Measurements from ENCODE around the gene ZNF418.
"Not testable (repeated sequence)": the region's sequence is repeated elsewhere in the genome, so short reads cannot be mapped to it uniquely, and the experiment has no call there.

Gene ZNF418

DNA sequence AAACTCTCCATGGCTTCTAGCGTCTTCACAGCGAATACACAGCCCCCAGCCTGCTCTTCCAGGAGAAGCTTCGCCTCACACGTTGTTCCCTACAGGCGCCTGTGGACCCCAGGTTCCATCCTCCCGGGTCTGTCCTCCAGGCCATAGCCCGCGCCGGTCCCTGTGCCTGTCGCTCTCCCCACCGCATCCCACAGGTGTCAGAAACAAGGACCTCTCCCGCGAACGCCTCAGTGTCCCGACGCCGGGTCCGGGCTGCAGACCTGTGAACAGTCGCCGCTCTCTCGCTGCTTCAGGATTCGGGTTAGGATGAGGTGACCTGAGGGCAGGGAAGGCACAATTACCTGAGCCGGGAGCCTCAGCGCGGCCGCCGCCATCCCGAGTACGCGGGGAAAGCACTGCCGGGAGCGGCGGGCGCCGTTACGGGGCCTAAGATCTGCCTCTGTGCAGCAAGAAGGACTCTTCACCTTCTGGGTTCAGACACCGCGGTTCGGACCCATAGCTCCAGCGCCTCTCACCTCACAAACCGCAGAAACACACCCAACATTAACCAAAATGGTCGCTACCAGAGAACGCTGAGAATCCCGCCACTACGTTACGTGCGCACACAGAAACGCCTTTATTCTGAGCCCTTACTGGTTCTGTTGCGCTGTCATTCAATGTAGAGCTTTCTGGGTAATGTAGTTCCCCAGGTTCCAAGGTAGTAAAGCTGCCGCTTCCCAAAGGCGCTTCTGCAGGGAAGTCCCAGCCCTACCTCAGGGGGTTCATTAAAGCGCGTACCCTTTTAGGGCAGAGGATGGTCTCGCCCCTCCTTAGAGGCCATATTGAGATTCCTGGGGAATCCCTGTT, at the start of gene ZNF418:
ZNF418 (minus strand) TSS at position 583 of the 846 bp plus-strand sequence. CDS start 1,580 bp downstream, outside the sequence.
- peak; percentile 70 for DNase-seq

GRCh38 chr19:57978586-57979289, 43.5 kb upstream of the ZNF418 start:
- no peak for DNase-seq

GRCh38 chr19:57974434-57974833, 39.2 kb upstream of the ZNF418 start, which contains the start of gene C19orf18:
Gene C19orf18, minus strand, starts transcription at chr19:57974534. Its CDS starts 102 bp downstream, at chr19:57974432.
- DNase-seq = no peak

DNA sequence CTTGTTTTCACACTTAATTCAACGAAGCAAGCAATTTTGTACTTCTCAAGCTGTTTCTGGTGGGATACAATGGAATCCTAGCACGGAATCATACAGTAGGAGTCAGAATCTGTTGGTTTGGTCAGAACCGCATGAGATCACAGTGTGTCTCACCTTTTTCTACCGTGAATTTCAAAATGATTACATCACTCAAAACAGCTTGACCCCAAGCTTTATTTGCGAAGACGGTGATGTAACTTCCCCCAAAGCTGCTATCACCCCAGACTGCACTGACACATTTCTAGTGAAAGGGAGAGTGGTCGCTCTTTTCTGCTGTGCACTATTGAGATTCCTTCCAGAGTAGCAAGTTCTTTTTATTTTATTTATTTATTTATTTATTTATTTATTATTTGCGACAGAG, 29.6 kb upstream of the ZNF418 start:
- no peak for DNase-seq

GRCh38 chr19:57961785-57962184, 26.6 kb upstream of the ZNF418 start:
- DNase-seq = no peak

- no peak for DNase-seq
Observed at GRCh38 chr19:57954996-57955395, 19.8 kb upstream of the ZNF418 start.

DNA sequence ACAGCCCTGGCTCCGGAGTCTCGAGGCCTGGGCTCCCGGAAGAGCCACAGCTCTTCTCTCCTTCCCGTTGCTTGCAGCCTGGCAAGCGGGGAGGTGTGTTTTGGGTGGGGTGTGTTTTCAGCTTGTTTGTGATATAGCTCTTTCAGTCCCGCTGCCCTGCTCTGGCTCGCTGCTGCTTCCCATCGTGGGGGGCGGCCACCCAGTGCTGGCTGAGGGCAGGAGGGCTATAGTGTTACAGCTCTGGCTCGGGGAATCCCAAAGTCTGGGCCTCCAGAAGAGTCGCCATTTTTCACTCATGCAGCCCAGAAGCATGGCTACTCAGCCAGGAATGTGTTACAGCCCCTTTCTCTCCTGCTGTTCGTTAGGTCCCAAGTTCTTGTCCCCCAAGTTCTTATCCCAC, 14.5 kb upstream of the ZNF418 start:
- DNase-seq = no peak

DNA sequence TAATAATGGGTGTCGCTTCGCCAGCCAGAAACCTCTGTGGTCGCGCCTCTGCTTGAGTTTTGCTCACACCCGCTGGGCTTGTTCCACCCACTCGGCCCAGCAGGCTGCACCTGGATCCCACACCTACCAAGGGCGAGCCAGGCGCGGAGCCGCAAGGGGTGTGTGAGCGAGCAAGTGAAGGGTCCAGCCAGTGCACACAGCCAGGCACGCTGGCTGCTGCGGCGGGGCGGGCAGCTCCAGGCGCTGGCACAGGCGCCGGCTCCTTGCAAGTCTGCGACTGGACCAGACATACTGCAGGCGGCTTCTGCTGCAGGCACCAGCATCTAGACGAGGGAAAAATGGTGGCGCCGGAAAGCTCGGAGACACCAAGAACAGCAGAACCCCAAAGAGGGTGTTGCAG, 14.1 kb upstream of the ZNF418 start:
- no peak for DNase-seq

DNA sequence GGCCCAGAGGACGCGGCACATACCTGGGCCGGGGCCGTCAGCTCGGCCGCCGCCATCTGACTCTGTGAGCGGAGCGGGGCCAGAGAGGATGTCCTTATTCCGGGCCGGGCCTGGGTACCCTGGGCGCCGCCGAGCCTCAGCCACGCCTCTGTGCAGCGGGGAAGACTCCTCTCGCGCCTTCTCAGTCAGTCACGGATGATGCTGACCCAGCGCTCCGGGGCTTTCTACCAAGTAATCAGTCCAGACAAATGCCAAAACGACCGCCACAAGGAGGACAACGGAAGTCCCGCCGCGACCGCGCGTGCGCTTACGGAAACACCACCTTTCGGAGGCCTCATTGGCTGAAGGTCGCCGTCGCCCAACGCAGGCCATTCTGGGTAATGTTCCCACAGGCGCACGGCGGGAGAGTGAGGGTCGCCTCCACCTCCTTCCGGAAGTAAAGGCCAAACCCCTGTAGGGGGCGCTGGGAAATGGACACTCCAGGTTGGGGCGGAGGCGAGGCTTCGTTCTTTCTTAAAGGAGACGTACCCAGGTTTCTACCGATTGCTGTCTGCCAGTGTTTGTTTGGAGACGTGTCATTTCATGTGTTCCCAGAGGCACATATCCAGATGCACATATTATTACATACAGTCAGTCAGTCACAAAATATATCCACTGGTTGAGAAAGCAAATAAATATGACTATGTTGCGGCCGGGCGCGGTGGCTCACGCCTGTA, 12.4 kb upstream of the ZNF418 start, which contains the start of gene ZNF256:
ZNF256 (minus strand) TSS at position 288 of the 716 bp plus-strand sequence; CDS start at position 56, 232 bp downstream.
- DNase-seq = peak; percentile 91

DNA sequence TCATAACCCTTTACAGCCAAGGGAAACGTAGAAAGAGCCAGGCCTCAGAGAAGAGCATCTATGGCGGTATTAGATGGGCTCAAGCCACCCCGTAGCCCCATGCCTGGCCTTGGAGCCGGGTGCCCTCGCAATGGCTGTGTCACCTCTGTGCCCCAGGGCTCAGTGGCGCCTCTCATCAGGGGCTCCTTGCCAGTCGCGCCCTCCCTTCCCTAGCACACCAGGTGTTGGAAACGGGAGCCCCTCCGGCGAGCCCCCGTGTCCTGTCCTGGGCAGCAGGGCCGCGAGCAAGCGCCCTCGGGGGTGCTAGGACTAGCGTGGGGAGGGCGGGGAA, 11.9 kb upstream of the ZNF418 start:
- DNase-seq = no peak

DNA sequence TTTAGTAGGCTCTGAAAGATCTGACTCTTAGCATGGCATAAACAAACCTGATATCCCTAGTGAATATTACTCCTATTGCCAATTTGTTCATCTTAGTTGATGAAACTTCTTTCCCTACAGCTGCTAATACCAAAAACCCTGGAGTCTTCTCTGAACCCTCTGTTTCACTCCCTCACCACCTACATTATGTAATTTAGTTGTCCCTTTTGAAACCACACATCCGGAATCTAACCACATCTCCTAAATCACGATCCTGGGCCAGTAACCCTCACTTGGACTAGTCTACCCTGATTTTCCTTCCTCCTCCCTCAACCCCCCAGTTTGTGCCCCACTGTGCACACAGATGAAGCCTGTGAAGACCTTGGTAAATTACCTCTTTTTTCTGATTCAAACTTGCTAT, 11.1 kb upstream of the ZNF418 start:
- DNase-seq = no peak

DNA sequence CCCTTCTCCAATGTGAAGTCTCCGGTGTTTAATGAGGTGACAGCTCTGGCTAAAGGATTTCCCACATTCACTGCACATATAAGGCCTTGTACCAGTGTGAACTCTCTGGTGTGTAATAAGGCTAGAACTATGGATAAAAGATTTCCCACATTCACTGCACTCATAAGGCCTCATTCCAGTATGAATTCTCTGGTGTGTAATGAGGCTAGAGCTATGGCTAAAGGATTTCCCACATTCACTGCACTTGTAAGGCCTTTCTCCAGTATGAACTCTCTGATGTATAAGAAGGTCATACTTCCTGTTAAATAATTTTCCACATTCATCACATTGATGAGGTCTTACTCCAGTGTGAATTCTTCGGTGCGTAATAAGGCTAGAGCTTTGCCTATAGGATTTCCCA, 6.4 kb upstream of the ZNF418 start:
- no peak for DNase-seq

DNA sequence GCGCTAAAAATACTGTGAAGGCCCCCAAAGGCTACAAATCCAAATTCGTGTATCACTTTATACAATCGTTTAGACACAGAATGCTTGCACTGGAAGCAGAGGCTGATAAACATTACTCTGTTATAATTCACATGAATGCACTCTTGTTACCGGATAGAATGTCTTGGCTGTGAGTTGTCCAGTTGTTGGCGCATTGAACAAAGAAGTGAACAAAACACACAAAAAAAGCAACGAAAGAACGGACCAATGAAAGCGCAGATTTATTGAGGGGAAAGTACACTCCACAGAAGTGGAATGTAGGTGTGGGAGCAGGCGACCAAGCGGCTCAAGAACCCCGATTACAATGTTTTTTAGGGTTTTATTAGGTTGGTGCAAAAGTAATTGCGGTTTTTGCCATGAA, 529 bp upstream of the ZNF418 start:
- no peak for DNase-seq

- DNase-seq = no peak
Observed at GRCh38 chr19:57927587-57927986, 7.6 kb downstream of the ZNF418 start.

- DNase-seq = peak; percentile 67
Observed at GRCh38 chr19:57916168-57916995, 18.8 kb downstream of the ZNF418 start, which contains the start of gene ZNF417. Gene ZNF417, minus strand, starts transcription at chr19:57916592. Its CDS starts 181 bp downstream, at chr19:57916411.

GRCh38 chr19:57914531-57914930, 20.7 kb downstream of the ZNF418 start:
- DNase-seq = no peak

GRCh38 chr19:57907394-57907793, 27.8 kb downstream of the ZNF418 start:
- DNase-seq = no peak

DNA sequence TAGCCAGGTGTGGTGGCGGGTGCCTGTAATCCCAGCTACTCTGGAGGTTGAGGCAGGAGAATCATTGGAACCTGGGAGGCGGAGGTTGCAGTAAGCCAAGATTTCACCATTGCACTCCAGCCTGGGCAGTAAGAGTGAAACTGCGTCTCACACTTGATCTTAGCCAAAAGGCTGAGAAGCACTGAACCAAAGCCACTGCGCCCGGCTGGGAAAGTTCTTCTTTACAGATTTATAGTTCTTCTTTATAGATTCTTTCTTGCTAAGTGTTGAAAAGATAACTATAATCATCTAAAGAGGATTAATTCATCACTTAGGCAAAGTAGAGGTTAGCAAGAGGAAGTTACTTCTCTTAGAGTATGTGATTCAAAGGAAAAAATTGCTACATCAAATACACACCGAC, 29.9 kb downstream of the ZNF418 start:
- DNase-seq = no peak

- no peak for DNase-seq
Observed at GRCh38 chr19:57903618-57904184, 31.5 kb downstream of the ZNF418 start.

- DNase-seq = no peak
Observed at GRCh38 chr19:57900311-57900710, 34.9 kb downstream of the ZNF418 start.

- DNase-seq = not testable (repeated sequence)
Observed at GRCh38 chr19:57890706-57891105, 44.5 kb downstream of the ZNF418 start.
